Right forelimb (tissue), 1 donor: ENCODE results near the gene CHCHD6.

Source experiments
- DNase-seq: peaks from one replicate; pipeline ENCODE4 v3.0.0-alpha.2; 2018

The CHCHD6 gene

DNA sequence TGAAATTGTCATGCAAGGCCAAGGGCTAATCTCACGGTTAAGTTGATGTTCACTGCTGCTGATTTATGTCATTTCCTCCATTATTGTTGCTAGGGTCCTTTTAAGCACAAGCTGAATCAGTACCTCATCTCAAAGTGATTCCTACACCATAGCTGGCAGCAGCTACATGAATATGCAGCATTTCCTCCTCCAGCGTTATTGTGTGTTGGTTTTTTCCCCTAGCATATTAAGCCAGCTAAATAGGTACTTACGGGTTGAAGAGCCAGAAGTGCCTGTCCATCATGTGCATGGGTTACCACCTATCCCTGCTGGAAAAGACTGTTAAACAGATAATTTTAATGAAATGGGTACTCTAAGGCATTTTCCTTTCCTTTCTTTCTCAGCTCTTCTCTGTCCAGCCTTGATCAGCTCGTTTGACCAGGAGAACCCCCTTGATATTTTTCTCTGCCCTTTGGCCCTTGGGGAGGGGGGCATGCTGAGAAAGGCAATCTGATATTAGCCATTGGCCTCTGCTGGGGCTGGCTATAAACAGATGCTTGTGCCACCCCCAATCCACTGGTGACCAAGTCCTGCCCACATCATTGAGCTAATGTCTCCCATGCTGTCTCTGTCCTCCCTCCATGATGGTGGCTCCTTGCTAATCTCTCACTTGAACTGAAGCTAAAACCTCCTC lies 163.3 kb downstream of the CHCHD6 start:
- no peak for DNase-seq

DNA sequence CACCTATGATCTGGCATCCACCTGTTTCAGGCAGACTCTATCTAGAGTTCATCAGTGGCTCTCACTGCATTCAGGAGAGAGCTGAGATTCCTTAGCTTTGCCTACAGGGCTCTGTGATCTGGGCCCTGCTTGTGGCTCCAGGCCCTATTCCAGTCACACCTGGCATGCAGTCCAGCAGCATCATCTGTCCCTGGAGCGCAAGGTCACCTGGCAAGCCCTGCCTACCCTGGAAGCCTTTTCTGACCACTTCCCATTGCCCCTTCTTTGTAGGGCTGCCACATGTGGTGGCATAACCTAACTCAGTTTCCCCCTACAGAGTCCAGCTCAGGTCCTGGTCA lies 163.8 kb downstream of the CHCHD6 start:
- DNase-seq = no peak

DNA sequence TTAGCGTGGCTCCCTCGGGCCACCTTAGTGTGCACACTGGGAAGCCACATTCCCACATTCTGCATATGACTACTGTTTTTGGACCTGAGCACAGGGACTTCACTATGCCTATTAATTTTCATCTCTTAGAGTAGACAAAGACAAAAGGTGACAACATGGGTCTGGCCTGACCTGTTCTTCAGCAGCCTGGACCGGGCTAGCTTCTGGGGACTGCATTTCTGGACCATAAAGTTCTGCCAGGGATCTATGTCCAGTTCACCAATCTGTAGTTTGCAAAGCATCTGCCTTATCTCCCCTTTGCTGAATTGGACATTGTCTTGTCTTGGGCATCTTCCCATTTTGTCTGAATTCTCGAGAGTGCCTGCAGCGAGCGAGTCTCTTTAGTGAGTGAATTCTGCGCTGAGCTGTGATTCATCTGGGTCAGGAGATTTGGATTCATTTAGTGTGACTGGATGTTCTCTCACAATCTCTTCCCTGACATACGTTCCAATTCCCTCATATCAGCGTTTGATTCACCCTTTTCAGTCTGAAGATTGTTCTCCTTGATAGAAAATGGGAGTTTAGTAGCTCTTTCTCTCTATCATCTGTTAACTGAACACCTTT lies 166.7 kb downstream of the CHCHD6 start:
- DNase-seq = no peak

DNA sequence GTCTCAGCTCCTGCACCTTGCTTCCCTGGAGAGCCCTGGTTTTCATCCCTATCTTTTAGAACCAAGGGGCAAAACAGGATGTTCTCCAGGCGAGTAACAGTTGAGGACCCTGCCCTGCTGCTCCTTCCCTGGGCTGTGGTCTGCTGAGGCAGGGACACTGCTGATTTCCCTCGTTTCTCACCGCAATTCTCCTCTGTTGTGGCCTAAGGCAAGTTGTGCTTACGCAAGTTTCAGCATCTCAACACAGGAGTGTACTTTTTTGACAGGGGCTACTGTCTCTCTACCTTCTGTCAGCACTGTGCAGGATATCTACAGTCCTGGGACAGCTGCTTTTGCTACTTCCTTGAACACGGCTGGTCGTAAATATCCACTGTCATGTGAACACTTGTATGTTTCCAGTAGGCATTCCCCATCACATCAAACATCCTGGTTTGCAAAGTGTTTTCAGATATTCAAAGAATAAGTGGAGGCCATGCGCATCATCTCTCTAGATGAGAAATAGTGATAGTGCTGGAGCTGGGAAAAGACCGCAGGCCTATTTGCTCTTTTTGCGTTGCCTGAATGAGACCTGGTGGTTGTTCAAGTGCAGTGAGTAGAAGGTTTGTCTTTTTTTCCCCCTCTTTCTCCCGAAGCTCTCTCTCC lies 168.8 kb downstream of the CHCHD6 start:
- DNase-seq = no peak

DNA sequence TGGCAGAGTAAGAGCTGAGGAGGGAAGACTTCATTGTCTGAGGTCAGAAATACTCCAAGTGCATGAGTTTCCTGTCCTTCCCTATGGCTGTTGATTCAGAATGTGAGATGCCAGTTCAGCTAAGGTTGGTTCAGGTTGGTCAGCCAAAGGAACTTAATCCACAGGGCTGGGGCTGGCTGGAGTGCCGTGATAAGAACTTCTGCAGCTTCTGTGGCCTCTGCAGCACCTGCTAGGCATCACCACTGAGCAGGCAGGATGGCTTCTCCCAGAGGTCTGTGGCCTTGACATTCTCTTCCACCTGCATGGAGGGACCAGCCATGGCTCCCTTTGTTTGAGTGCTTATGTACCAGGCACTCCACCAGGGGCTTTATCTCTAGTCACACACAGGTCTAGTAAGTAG lies 169.4 kb downstream of the CHCHD6 start:
- no peak for DNase-seq

DNA sequence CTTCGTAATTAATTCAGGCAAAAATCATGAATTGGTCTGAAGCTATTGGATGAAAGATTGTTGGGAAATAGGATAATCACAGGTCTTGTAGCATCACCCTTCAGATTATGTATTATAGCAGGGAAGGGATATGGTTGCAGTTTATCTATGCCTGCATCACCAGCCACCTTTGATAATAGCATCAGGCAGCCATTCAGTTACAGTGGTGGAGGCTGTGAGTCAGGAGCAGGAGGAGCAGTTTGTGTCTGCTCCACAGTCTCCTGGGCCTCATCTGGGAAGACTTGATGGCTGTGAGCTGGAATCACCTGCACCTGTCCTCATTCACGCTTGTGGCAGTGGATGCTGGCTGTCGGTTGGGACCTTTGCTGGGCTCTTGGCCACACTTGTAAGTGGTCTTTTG lies 174.6 kb downstream of the CHCHD6 start:
- DNase-seq = no peak

DNA sequence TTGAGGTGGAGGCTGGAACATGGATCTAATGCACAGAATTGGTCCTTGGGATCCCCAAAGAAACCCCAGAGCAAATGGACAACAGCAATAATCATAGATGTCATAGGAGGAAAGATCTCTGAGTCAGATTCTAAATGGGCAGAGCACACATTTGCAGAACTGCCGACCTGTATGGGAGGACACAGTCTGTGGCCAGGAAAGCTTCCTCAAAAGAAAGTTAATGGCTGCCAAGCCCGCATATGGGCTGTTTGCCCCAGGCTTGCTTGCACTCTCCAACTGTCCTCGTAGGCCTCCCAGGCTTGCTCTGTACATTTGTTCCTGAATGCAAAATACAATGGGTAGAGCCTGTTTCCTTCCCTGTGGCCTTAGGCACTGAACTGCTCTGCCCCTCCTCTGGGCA lies 176.9 kb downstream of the CHCHD6 start:
- no peak for DNase-seq

DNA sequence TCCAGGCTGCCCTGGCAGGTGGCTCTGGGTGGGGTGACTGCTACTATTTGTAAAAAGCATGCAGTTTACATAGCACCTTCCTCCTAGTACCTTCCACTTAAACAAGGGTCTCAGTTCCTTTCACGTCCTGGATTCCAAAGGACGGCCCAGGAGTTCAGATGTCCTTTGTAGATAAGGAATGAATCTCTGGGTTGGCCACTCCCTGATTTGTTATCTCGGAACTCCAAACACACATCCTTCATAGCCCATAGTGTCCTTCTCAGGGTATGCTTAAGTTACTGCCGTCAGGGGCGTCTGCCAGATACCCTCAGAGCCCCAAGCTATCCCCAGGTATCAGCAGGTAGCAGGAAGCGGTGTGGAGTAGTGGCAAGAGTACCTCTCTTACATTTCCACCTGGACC lies 177.8 kb downstream of the CHCHD6 start:
- no peak for DNase-seq

DNA sequence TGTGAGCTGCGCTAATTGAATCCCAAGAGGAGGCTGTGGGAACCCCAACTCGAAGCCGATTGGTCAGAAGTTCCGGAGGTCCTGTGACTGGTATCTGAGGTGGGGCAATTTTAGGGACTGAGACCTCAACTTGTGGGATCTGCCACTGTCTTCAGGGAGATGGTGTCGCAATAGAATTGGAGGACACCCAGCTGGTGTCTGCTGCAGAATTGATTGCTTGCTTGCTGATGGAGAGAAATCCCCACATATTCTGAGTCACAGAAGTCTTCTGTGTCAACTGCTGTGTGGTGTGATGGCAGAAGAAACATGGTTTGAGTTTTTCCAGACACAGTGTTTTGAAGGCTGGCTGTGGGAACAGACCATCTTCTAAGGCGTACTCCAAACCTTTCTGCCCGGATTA lies 179.2 kb downstream of the CHCHD6 start:
- DNase-seq = no peak

DNA sequence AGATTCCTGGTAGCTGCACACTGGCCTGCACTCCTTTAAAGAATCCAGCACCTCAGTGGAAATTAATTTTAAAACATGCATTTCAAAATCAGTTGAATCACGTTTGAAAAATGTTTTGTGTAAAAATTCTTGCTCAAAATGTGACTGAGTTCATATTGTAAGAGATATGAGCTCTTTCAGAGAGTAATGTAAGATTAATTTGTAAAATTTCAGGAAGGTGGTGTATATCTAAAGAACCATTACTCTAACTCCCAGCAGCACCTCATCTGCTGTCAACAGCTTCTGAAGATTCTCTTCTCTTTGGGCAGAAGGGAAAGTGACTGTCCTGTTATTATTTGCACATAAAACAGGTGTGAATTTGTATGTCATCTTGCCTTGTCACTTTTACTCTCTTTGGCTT lies 181.4 kb downstream of the CHCHD6 start:
- DNase-seq = no peak

DNA sequence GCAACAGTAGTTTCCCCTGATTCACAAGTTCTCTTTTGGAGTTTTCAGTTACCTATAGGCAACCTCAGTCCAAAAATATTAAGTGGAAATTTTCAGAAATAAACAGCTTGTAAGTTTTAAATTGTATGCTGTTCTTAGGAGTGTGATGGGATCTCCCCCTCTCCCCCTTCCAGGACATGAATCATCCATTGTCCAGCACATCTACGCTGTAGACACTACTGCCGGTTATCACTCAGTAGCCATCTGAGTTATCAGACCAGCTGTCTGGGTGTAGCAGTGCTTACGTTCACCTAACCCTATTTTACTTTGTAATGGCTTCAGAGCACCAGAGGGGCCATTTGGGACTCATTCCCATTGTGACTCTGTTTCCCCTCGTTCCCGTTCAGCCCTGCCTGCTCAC lies 182.2 kb downstream of the CHCHD6 start:
- DNase-seq = no peak

DNA sequence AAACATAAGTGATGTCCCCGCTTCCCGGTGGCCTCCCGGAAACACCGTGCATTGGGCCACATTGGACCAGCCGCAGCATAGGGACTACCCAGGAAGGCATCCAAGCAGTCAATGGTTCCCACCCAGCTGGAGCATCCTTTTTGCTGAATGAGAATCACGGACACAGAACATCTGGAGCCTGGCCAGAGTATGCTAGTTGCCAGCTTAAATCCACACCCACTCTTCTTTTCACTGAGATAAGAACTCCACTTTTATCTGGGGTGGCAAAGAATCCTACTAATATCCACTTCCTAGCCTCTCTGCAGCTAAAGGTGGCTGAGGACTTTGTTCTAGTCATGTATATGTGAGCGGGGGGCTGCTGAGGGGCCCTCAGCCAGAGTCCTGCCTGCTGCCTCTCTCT lies 183.6 kb downstream of the CHCHD6 start:
- DNase-seq = no peak

DNA sequence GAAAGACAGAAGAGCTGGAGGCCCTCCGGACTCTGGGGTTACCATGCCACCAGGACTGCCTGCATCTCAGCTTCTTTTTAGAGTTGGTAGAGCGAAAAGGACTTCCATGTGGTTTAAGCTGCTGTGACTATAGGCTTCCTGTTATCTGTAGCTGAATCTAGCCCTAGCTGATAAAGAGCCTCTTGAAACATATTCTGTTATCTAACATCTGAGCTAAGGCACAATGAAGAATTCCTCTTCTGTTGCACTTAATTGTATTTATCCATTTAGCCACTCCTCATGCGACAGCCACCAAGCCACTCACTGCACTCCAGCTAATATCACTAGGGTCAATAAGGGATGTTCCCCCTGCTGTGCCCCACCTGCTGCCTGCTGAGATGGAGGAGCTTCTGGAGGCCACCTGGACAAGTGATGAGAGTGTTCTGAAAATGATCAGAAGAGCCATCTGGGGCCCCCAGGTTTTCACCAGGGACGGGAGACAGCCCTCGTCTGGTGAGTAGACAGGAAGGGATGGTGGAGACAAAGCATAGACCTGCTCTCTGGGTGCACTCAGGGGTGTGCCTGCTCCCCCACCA lies 184.2 kb downstream of the CHCHD6 start:
- DNase-seq = no peak

DNA sequence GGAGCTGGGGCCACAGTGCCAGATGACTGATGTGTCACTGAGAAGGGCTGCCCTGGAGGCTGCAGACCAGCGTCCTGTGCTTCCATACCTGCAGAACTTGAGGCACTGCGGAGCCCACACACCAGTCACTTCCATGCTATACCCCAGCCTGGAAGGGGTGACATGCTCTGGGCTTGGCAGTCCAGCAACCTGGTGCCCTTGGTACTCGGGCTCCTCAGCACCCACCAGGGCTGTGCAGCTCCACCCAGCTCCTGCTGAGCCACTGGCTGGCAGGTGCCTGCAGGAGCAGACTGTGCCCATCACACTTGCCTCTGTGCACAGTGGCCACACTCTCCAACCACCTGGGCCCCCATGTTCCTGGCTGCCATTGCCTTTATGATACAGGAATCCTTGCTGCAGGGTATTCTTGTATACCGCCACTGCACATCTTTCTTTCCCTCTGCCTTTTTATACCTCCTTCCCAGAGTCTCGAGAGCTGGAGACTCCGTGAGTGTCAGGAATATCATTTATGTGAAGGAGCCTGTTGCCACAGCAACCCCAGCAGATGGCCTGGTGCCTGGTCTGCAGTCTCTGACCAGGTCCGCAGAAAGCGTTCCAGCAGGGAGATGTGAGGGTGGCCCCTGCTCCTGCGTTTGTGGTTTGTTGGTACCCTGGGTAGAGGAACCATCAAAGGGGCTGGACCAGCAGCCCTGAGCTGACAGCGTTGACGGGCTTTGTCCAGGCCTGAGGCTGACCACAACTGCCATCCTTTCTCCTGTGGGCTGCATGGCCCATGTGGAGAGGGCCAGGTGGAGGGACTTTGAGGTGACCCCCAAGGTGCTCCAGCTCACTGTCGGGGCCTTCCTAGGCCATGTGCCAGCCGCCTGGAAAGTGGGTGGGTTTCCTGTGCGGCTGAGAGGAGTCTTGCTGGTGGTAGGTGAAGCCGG lies 185.5 kb downstream of the CHCHD6 start:
- no peak for DNase-seq

DNA sequence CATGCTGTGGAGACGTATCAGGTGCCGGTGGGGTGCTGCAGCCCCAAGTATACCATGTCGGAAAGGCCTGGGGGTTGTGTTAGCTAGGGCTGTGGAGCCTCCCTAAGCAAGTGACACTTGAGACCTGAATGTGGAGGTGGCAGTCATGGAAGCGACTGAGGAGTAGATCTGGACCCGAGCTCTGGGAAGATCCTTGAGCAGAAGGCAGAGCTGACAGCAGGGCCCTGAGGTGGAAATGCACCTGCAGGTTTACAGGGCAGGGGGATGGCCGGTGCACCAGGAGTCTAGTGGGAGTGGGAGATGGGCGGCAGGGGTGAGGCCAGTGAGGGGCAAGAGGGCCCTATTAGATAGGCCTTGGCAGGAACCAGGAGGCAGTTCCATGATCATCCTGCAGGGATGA lies 187.1 kb downstream of the CHCHD6 start:
- DNase-seq = no peak

DNA sequence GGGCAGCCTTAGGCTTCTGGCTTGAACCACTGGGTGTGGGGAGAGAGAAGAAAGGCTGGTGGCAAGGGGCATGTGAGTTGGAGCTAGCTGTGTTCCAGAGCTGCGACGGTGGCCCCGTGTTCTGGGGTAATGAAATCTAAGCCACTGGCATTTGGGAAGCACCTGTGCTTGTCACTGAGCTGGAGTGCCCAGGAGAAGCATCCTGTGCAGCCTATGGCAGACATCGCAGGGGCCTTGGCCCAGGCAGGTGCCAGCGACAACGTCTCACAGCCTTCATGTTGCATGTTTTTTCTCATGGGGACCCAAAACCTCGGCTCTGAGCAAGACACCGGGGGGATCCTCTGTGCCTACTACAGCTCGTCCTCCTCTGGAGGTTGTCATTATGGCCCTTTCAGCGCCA lies 187.8 kb downstream of the CHCHD6 start:
- no peak for DNase-seq

DNA sequence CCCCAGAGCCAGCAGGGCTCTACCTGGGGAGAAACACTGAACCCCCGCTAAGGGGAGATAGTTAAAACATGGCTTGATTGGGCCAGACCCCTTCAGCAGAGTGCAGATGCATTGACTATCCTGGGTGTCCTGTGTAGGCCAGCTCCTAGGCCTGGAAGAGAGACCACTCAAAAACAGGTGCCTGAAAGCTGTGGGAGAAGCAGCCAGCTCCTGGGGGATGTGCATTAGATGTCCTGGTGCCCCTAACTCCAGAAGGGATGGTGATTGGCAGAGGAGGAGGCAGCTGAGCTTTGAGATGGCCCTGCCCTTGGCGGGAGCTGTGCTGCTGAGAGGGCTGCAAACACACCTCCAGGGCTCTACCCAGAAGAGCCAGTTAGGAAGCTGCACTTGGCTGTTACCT lies 189.6 kb downstream of the CHCHD6 start:
- no peak for DNase-seq

DNA sequence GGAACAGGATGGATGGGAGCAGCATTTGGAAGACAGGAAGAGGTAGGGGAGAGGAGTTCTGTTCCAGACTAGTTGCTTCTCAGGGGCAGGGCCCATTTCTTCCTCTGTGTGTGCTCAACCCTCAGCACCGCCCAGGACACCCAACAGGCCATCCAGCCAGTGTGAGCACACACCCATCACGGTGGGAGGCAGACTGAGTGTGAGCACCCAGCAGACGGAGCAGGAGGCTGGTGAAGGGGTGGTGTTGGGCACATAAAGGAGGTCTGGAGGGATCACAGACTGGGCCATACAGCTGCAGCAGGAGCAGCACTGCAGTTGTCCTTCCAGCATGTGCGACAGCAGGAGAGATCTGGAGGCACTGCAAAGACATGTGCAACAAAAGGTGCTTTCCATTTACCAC lies 190.4 kb downstream of the CHCHD6 start:
- DNase-seq = no peak

DNA sequence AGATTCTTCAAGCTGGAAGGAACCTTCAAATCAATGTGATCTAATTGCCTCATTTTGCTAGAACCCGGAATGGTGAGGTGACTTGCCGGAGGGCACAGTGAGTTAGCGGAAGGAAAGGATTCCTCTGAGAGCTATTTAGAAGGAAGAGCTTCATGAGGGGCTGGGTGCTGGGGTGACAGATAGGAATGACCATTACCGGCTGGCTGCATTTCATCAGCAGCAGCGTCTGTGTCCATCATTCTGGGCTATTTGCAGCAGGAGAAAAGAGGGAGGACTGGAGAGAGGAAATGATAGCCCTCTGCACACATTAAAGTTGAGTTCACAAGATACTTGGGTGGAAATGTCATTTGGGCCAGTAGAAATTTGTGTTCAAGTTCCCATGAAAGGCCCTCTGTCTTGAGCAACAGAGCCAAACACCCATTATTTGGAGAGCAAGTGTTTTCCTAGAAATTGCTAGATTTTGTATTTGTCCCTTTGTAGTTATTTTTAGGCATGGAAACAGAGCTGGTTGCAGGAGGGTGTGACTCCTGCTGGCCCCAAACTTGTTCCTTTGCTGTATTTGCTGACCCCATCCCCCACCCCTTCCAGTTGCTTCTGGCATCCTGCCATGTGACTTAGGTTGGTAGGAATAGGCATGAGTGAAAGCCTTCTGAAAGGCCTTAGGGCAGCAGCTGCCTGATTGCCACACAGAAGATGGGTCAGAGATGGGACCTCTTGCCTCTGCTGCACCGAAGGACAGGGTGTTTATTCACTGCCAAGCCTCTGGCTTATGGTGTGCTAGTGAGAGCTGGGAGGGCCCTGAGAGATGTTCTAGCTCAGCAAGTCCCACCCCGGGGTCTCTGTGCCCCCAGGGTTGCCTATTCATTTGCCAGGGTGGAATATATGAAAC lies 191.4 kb downstream of the CHCHD6 start:
- DNase-seq = no peak

DNA sequence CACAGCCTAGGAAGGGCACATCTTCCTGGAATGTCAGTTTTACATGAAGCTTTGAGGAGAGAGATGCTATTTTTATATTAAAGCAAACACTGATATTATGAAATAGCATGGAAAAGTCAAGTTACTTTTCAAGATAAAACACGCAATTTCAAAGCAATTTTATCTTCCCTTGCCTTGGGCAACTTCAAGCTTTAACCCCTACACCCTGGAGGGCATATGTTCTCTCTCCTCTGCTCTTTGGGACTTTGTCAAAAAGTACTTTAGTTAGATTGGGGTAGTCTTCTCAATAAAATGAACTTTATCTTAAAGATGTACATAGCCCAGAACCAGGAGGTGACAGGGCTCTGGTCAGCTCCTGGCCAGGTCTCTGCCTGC lies 192.0 kb downstream of the CHCHD6 start:
- no peak for DNase-seq

DNA sequence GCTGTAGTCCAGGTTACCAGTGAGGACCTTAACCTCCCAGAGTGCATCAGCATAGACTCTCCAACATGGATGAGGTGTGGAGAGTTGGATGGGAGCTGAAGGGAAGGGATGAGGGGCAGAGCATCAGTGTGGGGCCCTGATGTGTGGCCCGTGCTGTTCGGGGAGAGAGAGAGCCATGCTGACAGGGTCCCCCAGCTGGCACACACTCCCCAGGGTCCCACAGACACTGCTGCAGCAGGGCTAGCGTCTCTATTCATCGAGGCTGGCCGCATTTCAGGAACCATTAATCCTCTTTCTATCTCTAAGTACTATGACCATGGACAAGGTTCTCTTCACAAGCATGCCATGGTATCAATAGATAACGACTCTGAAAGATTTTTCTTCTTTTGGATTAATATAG lies 192.9 kb downstream of the CHCHD6 start:
- DNase-seq = no peak

DNA sequence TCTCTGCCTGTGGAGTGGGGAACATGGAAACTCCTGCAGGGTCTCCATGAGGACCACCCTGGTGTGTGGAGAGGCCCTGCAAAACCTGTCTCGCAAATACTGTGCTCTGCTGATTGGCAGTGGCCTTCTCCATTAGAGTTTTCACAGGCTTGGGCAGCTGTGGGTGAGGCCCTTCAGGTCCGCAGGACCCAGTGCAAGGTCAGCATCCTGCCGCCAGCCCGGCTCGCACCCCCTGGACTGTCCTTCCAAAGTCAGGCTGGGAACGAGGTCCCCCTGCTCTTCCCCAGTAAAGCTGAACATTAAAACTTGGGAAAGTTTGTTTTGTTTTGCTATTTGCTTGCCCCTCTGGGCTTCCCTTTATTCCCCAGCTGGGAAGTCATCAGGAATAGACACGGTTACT lies 193.9 kb downstream of the CHCHD6 start:
- no peak for DNase-seq
